CD4-positive, alpha-beta memory T cell (primary cell): ENCODE measurements around the gene APPBP2. TPM values are rescaled to one million over a fixed set of nuclear protein-coding genes. Genes with fewer than 3 reads are reported as not detected.
"Not testable (repeated sequence)": the region's sequence is repeated elsewhere in the genome, so short reads cannot be mapped to it uniquely, and the experiment has no call there.

Experiments
- CTCF ChIA-PET: fragments of 350-600 bp; sonication (Branson Sonifier 250); formaldehyde crosslinking; loops from one replicate; lab custom pipeline; 2021; ENCODE audit warnings: inconsistent platforms; ENCODE audit not compliant: partially characterized antibody; lab: Charles Lee
- POLR2A ChIA-PET: fragments of 350-600 bp; sonication (Branson Sonifier 250); formaldehyde crosslinking; loops from one replicate; lab custom pipeline; 2021; ENCODE audit not compliant: partially characterized antibody; lab: Charles Lee
- DNase-seq, 5 donors: peaks; one replicate each; pipeline versions ENCODE4 v3.0.0 to v3.0.0-alpha.2; 2020 to 2022; ENCODE audit warnings: mixed read lengths in 1 of 5
- H3K27ac ChIP-seq: one replicate; pipeline ENCODE4 v1.7.0; 2013; ENCODE audit warnings: low read depth, low read length
- H3K27me3 ChIP-seq: 2 replicates; pipeline ENCODE4 v1.7.0; 2013; ENCODE audit warnings: mild to moderate bottlenecking, low read length, moderate library complexity; ENCODE audit not compliant: insufficient read depth
- H3K36me3 ChIP-seq: 2 replicates; pipeline ENCODE4 v1.7.0; 2013; ENCODE audit warnings: mild to moderate bottlenecking, low read length, moderate library complexity; ENCODE audit not compliant: insufficient read depth
- H3K4me1 ChIP-seq: 2 replicates; pipeline ENCODE4 v1.7.0; 2013; ENCODE audit warnings: mild to moderate bottlenecking, low read length, moderate library complexity; ENCODE audit not compliant: insufficient read depth
- H3K4me3 ChIP-seq, 2 donors: one replicate each; pipeline ENCODE4 v1.7.0; 2013; ENCODE audit warnings: low read length in 2 of 2, mild to moderate bottlenecking in 1 of 2
- H3K9me3 ChIP-seq, 2 donors: one replicate each; pipeline ENCODE4 v1.7.0; 2013; ENCODE audit warnings: low read length in 2 of 2, control low read depth in 1 of 2; ENCODE audit not compliant: control insufficient read depth in 1 of 2
- H3K27ac Mint-ChIP-seq, 7 donors: one replicate each; pipeline ENCODE4 v1.8.0; 2020 to 2021; ENCODE audit warnings: mixed read lengths in 7 of 7, mild to moderate bottlenecking in 6 of 7, inconsistent platforms in 3 of 7, moderate library complexity in 3 of 7
- H3K27me3 Mint-ChIP-seq, 2 donors: one replicate each; pipeline ENCODE4 v1.8.0; 2020 to 2021; ENCODE audit warnings: mixed read lengths in 2 of 2
- H3K36me3 Mint-ChIP-seq, 2 donors: one replicate each; pipeline ENCODE4 v1.8.0; 2020 to 2021; ENCODE audit warnings: mixed read lengths in 2 of 2, inconsistent platforms in 1 of 2, mild to moderate bottlenecking in 1 of 2
- H3K4me1 Mint-ChIP-seq, 4 donors: one replicate each; pipeline ENCODE4 v1.8.0; 2020 to 2021; ENCODE audit warnings: mixed read lengths in 4 of 4, mild to moderate bottlenecking in 1 of 4
- H3K4me3 Mint-ChIP-seq, 8 donors: one replicate each; pipeline ENCODE4 v1.8.0; 2020 to 2021; ENCODE audit warnings: mixed read lengths in 8 of 8, mild to moderate bottlenecking in 7 of 8, moderate library complexity in 6 of 8, inconsistent platforms in 3 of 8
- H3K9me3 Mint-ChIP-seq, 8 donors: one replicate each; pipeline ENCODE4 v1.8.0; 2020 to 2021; ENCODE audit warnings: mixed read lengths in 8 of 8, mild to moderate bottlenecking in 5 of 8, inconsistent platforms in 3 of 8, moderate library complexity in 1 of 8
- intact Hi-C: fragments of 100-400 bp; cut with micrococcal nuclease; formaldehyde crosslinking; loops from one replicate; pipeline ENCODE4 v1.15.1; 2023
- polyA plus RNA-seq, 2 donors: library from polyadenylated mRNA; unstranded; fragments of 300-500 nt; fragmentation: Illumina TruSeq; gene quantifications; one replicate each; pipeline ENCODE4 v1.2.3, GENCODE V29; 2021
- total RNA-seq, 2 experiments: library from RNA; stranded (reverse); gene quantifications; one replicate each; pipeline ENCODE4 v1.2.3, GENCODE V29; 2021

Gene APPBP2
- total and polyA plus RNA-seq, 4 experiments from 2014 or later: 23.9 to 50.8 (median 40.0) TPM

- Histone ChIP-seq H3K4me1 (peaks cover 3% of the 10 kb centered on the region), H3K36me3 (no peaks in the 10 kb centered on the region), H3K27me3 (no peaks in the 10 kb centered on the region), H3K4me3 (no peak overlapping the region), H3K9me3 (no peaks in the 10 kb centered on the region), H3K27ac (no peak overlapping the region)
- Mint-ChIP-seq H3K27me3 (no peaks in the 10 kb centered on the region), H3K36me3 (peaks cover 19 to 35% of the 10 kb centered on the region in 2 donors), H3K4me1 (peaks cover 11 to 23% (median 14%) of the 10 kb centered on the region in 4 donors), H3K4me3 (no peak overlapping the region), H3K9me3 (no peaks in the 10 kb centered on the region), H3K27ac (peak overlapping the region in 1 of 7 donors; percentile 36)
- intact Hi-C loops: no loop called here
- ChIA-PET CTCF (interaction anchor here (1.6 kb wide), 1 partner anchor 136 kb away, joined by 3 read pairs; no protein-coding TSS in a partner anchor), POLR2A (no interaction called here)
- DNase-seq: no peak
Observed at GRCh38 chr17:60502145-60502544, 23.9 kb downstream of the APPBP2 start.

- Histone ChIP-seq H3K4me1 (peaks cover 3% of the 10 kb centered on the region), H3K9me3 (no peaks in the 10 kb centered on the region), H3K27ac (no peak overlapping the region), H3K27me3 (no peaks in the 10 kb centered on the region), H3K36me3 (no peaks in the 10 kb centered on the region), H3K4me3 (no peak overlapping the region)
- intact Hi-C loops: no loop called here
- CTCF ChIA-PET: interaction anchor here (1.6 kb wide), 1 partner anchor 136 kb away, joined by 3 read pairs; no protein-coding TSS in a partner anchor
- peaks cover 11 to 23% (median 16%) of the 10 kb centered on the region in 4 donors for H3K4me1 Mint-ChIP-seq
- H3K4me3 Mint-ChIP-seq: no peak overlapping the region
- POLR2A ChIA-PET: no interaction called here
- peaks cover 24 to 39% of the 10 kb centered on the region in 2 donors for H3K36me3 Mint-ChIP-seq
- H3K27ac Mint-ChIP-seq: no peak overlapping the region
- no peaks in the 10 kb centered on the region for H3K27me3 Mint-ChIP-seq
- no peaks in the 10 kb centered on the region for H3K9me3 Mint-ChIP-seq
- DNase-seq: no peak
Observed at GRCh38 chr17:60501589-60501988, 24.5 kb downstream of the APPBP2 start.

- Mint-ChIP-seq H3K9me3 (peaks cover under 1 to 19% (median 6%) of the 10 kb centered on the region in 8 donors), H3K36me3 (peaks cover 63 to 67% of the 10 kb centered on the region in 2 donors), H3K4me3 (no peak overlapping the region), H3K27me3 (no peaks in the 10 kb centered on the region), H3K4me1 (peaks cover 0 to 3% (median 0%) of the 10 kb centered on the region in 4 donors), H3K27ac (no peak overlapping the region)
- CTCF ChIA-PET: no interaction called here
- Histone ChIP-seq H3K9me3 (peaks cover 0 to 9% of the 10 kb centered on the region in 2 donors), H3K27ac (no peak overlapping the region), H3K4me3 (no peak overlapping the region), H3K36me3 (peaks cover 31% of the 10 kb centered on the region), H3K4me1 (no peaks in the 10 kb centered on the region), H3K27me3 (no peaks in the 10 kb centered on the region)
- POLR2A ChIA-PET: no interaction called here
- intact Hi-C loops: no loop called here
- DNase-seq: no peak
Observed at GRCh38 chr17:60496041-60496440, 30.0 kb downstream of the APPBP2 start.

- Mint-ChIP-seq H3K36me3 (peaks cover 70 to 73% of the 10 kb centered on the region in 2 donors), H3K27ac (no peak overlapping the region), H3K4me1 (peaks cover 0 to 3% (median 0%) of the 10 kb centered on the region in 4 donors), H3K27me3 (no peaks in the 10 kb centered on the region), H3K9me3 (peaks cover 4 to 24% (median 11%) of the 10 kb centered on the region in 8 donors), H3K4me3 (no peak overlapping the region)
- Histone ChIP-seq H3K36me3 (peaks cover 31% of the 10 kb centered on the region), H3K27ac (no peak overlapping the region), H3K4me1 (no peaks in the 10 kb centered on the region), H3K4me3 (no peak overlapping the region), H3K27me3 (no peaks in the 10 kb centered on the region), H3K9me3 (peaks cover 0 to 9% of the 10 kb centered on the region in 2 donors)
- no peak for DNase-seq
- ChIA-PET POLR2A (no interaction called here), CTCF (interaction anchor here (0.7 kb wide), 1 partner anchor 1219 kb away, joined by 4 read pairs; no protein-coding TSS in a partner anchor)
- intact Hi-C loops: no loop called here
Observed at GRCh38 chr17:60495260-60495659, 30.8 kb downstream of the APPBP2 start.

- no peak for DNase-seq
- no peak overlapping the region for H3K4me3 Mint-ChIP-seq
Observed at GRCh38 chr17:60493847-60494321, 32.2 kb downstream of the APPBP2 start.

GRCh38 chr17:60491771-60492170, 34.3 kb downstream of the APPBP2 start:
- Histone ChIP-seq H3K4me3 (no peak overlapping the region), H3K36me3 (peaks cover 31% of the 10 kb centered on the region), H3K9me3 (peaks cover 0 to 9% of the 10 kb centered on the region in 2 donors), H3K4me1 (no peaks in the 10 kb centered on the region), H3K27me3 (no peaks in the 10 kb centered on the region), H3K27ac (no peak overlapping the region)
- no peak for DNase-seq
- Mint-ChIP-seq H3K27me3 (no peaks in the 10 kb centered on the region), H3K4me1 (peaks cover 0 to 3% (median 0%) of the 10 kb centered on the region in 4 donors), H3K27ac (no peak overlapping the region), H3K9me3 (peaks cover 4 to 24% (median 11%) of the 10 kb centered on the region in 8 donors), H3K36me3 (peaks cover 64 to 74% of the 10 kb centered on the region in 2 donors), H3K4me3 (peak overlapping the region in 1 of 8 donors; percentile 26)
- CTCF ChIA-PET: no interaction called here
- intact Hi-C loops: no loop called here
- POLR2A ChIA-PET: no interaction called here

More at GRCh38 chr17:60493847-60494321, 32.2 kb downstream of the APPBP2 start:
- H3K27ac ChIP-seq: no peak overlapping the region
- CTCF ChIA-PET: no interaction called here
- H3K27me3 Mint-ChIP-seq: no peaks in the 10 kb centered on the region
- intact Hi-C loops: no loop called here
- H3K9me3 ChIP-seq: peaks cover 0 to 9% of the 10 kb centered on the region in 2 donors
- POLR2A ChIA-PET: no interaction called here
- no peaks in the 10 kb centered on the region for H3K4me1 ChIP-seq
- peaks cover 31% of the 10 kb centered on the region for H3K36me3 ChIP-seq
- H3K27ac Mint-ChIP-seq: no peak overlapping the region
- peaks cover 69 to 72% of the 10 kb centered on the region in 2 donors for H3K36me3 Mint-ChIP-seq
- H3K4me1 Mint-ChIP-seq: peaks cover 0 to 3% (median 0%) of the 10 kb centered on the region in 4 donors
- H3K27me3 ChIP-seq: no peaks in the 10 kb centered on the region
- H3K4me3 ChIP-seq: no peak overlapping the region
- peaks cover 4 to 24% (median 11%) of the 10 kb centered on the region in 8 donors for H3K9me3 Mint-ChIP-seq

GRCh38 chr17:60490594-60490993, 35.4 kb downstream of the APPBP2 start:
- H3K4me3 Mint-ChIP-seq, H3K4me1 ChIP-seq, H3K9me3 ChIP-seq, H3K27ac ChIP-seq, H3K27me3 Mint-ChIP-seq, H3K4me1 Mint-ChIP-seq, CTCF ChIA-PET, H3K27me3 ChIP-seq, intact Hi-C loops, POLR2A ChIA-PET, H3K4me3 ChIP-seq, DNase-seq: not testable (repeated sequence)
- peaks cover 25% of the 10 kb centered on the region for H3K36me3 ChIP-seq
- peaks cover 4 to 24% (median 12%) of the 10 kb centered on the region in 8 donors for H3K9me3 Mint-ChIP-seq
- peak overlapping the region in 1 of 7 donors; percentile 30 for H3K27ac Mint-ChIP-seq
- H3K36me3 Mint-ChIP-seq: peaks cover 54 to 66% of the 10 kb centered on the region in 2 donors
